BE2C (cell line): ENCODE results near the gene RGS8.

ENCODE experiments used
- DNase-seq: peaks from one replicate; pipeline ENCODE4 v3.0.0-alpha.2; 2020
- H3K27me3 ChIP-seq: fragments of 250-450 bp; sonication (Bioruptor Pico); 2 replicates; pipeline ENCODE4 v1.5.1; 2020; ENCODE audit warnings: mild to moderate bottlenecking
- H3K36me3 ChIP-seq: fragments of 250-450 bp; sonication (Bioruptor Pico); 2 replicates; pipeline ENCODE4 v1.5.1; 2020; ENCODE audit warnings: mild to moderate bottlenecking
- H3K4me1 ChIP-seq: fragments of 250-450 bp; sonication (Bioruptor Pico); 2 replicates; pipeline ENCODE4 v1.5.1; 2020
- H3K4me3 ChIP-seq: 2 replicates; pipeline ENCODE4 v1.5.1; 2011; ENCODE audit warnings: low read depth, low read length
- H3K9me3 ChIP-seq: fragments of 250-450 bp; sonication (Bioruptor Pico); 2 replicates; pipeline ENCODE4 v1.5.1; 2020
- CTCF ChIP-seq: IDR thresholded peaks from 2 replicates; pipeline ENCODE4 v1.5.1; 2012; ENCODE audit warnings: mild to moderate bottlenecking, low read depth, low read length

Gene RGS8

DNA sequence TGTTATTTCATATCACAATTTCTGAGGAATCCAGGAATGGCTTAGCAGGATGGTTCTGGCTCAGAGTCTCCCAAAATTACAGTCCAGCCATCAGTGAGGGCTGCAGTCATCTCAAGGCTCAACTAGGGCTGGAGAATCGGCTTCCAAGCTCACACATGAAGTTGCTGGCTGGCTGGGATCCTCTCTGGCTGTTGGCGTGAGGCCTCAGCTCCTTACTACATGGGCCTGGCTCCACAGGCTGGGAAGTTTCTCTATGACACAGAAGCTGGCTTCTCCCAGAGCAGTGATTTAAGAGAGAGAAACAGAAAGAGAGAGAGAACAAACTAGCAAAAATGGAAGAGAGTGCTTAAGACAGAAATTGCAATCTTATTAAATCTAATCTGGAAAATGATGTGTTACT lies 38.8 kb upstream of the RGS8 start:
- TF ChIP-seq CTCF, result no peak
- Histone ChIP-seq H3K36me3 (no peaks in the 10 kb centered on the region), H3K27me3 (no peaks in the 10 kb centered on the region), H3K9me3 (no peaks in the 10 kb centered on the region), H3K4me1 (no peaks in the 10 kb centered on the region; the same call in 1 of the 2 replicates), H3K4me3 (no peak overlapping the region)
- no peak for DNase-seq

DNA sequence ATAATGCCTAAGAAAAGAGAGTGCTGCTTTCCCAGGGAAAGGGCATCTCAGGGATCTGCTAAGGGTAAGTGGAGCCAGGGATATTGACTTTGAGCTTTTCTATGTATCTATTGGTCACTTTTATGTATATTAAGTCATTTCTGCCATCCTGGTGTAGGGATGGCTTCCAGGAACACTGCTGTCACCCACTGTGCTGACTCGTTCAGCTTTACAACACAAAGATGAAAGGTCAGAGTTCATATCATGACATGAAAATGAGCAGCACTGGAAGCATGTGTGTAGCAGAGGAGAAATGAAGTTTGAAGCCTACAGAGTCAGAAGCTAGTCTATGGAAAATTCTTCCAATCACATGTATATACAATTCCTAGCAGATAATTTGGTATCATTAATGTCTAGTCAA lies 37.1 kb upstream of the RGS8 start:
- DNase-seq, result no peak
- H3K27me3 ChIP-seq, result no peaks in the 10 kb centered on the region
- H3K36me3 ChIP-seq, result no peaks in the 10 kb centered on the region
- TF ChIP-seq CTCF, result no peak
- no peak overlapping the region for H3K4me3 ChIP-seq
- no peaks in the 10 kb centered on the region for H3K9me3 ChIP-seq
- no peaks in the 10 kb centered on the region; the same call in 1 of the 2 replicates for H3K4me1 ChIP-seq

- Histone ChIP-seq H3K4me1 (no peaks in the 10 kb centered on the region; the same call in 1 of the 2 replicates), H3K27me3 (no peaks in the 10 kb centered on the region), H3K9me3 (no peaks in the 10 kb centered on the region), H3K36me3 (no peaks in the 10 kb centered on the region), H3K4me3 (no peak overlapping the region)
- TF ChIP-seq CTCF, result peak; percentile 65
- DNase-seq, result no peak
These were observed 36.1 kb upstream of the RGS8 start for GRCh38 chr1:182720463-182720862.

GRCh38 chr1:182719553-182719952 lies 35.2 kb upstream of the RGS8 start:
- Histone ChIP-seq H3K9me3 (no peaks in the 10 kb centered on the region), H3K4me3 (no peak overlapping the region), H3K27me3 (no peaks in the 10 kb centered on the region), H3K36me3 (no peaks in the 10 kb centered on the region), H3K4me1 (no peaks in the 10 kb centered on the region; the same call in 1 of the 2 replicates)
- TF ChIP-seq CTCF, result no peak
- DNase-seq, result no peak

DNA sequence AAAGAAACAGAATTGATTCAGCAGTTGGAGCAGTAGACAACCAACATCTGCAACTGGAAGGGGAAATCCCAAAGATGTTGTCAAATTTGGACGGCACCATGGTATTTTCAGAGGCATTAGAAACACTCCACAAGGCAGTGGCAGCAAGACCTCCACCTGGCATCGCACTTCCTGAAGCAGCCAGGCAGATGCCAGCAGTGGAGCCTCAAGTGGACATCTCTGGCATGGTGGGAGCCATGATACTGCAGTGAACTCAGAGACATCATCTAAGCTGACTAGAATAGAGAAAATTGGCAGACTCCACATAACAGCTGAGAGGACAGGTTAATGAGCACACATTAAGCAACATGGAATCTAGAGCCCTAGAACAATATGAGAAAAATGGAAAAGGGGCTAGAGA lies 33.9 kb upstream of the RGS8 start:
- Histone ChIP-seq H3K4me3 (no peak overlapping the region), H3K27me3 (no peaks in the 10 kb centered on the region), H3K4me1 (no peaks in the 10 kb centered on the region; the same call in 1 of the 2 replicates), H3K9me3 (no peaks in the 10 kb centered on the region), H3K36me3 (no peaks in the 10 kb centered on the region)
- TF ChIP-seq CTCF, result peak; percentile 35
- no peak for DNase-seq

GRCh38 chr1:182716740-182717720 lies 32.6 kb upstream of the RGS8 start:
- TF ChIP-seq CTCF, result no peak
- Histone ChIP-seq H3K4me1 (peaks cover 3% of the 10 kb centered on the region), H3K36me3 (no peaks in the 10 kb centered on the region), H3K4me3 (no peak overlapping the region), H3K27me3 (no peaks in the 10 kb centered on the region), H3K9me3 (no peaks in the 10 kb centered on the region)
- no peak for DNase-seq
